A549 (cell line): ENCODE data around the gene ASTN1.

ENCODE experiments used
- BHLHE40 ChIP-seq: IDR thresholded peaks from 2 replicates; pipeline ENCODE4 v1.6.1; 2012; ENCODE audit warnings: low read depth, low read length, inconsistent platforms
- CEBPB ChIP-seq, 2 experiments: fragments of >200 bp in 1 of 2; sonication (Bioruptor Twin) in 1 of 2; formaldehyde crosslinking in 1 of 2; IDR thresholded peaks; 2 replicates each; pipeline ENCODE4 v1.6.1; 2012 to 2016
- CTCF ChIP-seq: fragments of >200 bp; sonication (Bioruptor Twin); formaldehyde crosslinking; IDR thresholded peaks from 3 replicates; pipeline ENCODE4 v1.5.1; 2016

GRCh38 chr1:176896216-176896615, 268.3 kb downstream of the ASTN1 start:
- TF ChIP-seq CTCF (no peak), BHLHE40 (no peak), CEBPB (IDR thresholded peaks at IDR 0.05) (no peak)
